ENCODE results near the gene CXCR2.

Gene CXCR2

GRCh38 chr2:218125626-218126080, at the start of gene CXCR2:
CXCR2 (plus strand) TSS chr2:218126028; CDS start chr2:218134802, 8,774 bp downstream.
- ATAC-seq (replicated peaks; ENCODE audit: extremely low read depth, poor library complexity, severe bottlenecking), result no peak
- DNase-seq (ENCODE audit: low spot score in 2 of 2), result no peak
- Mint-ChIP-seq H3K27ac (ENCODE audit: low read depth) (peak within 1 kb of the TSS; percentile 23), H3K9me3 (no peaks in the 10 kb centered on the region), H3K4me3 (peak within 1 kb of the TSS; percentile 24), H3K4me1 (peaks cover 7% of the 10 kb centered on the region), H3K27me3 (peaks cover 43% of the 10 kb centered on the region), H3K36me3 (ENCODE audit: insufficient read depth) (no peaks in the 10 kb centered on the region)

- ATAC-seq (replicated peaks; ENCODE audit: extremely low read depth, poor library complexity, severe bottlenecking) (no peak), DNase-seq (ENCODE audit: low spot score in 2 of 2) (no peak)
- no peaks in the 10 kb centered on the region for H3K4me1 Mint-ChIP-seq
- no peaks in the 10 kb centered on the region for H3K36me3 Mint-ChIP-seq (ENCODE audit: insufficient read depth)
- peak overlapping the region; percentile 3 for H3K27ac Mint-ChIP-seq (ENCODE audit: low read depth)
- H3K9me3 Mint-ChIP-seq, result no peaks in the 10 kb centered on the region
- peaks cover 25% of the 10 kb centered on the region for H3K27me3 Mint-ChIP-seq
- H3K4me3 Mint-ChIP-seq, result no peak overlapping the region
Observed at GRCh38 chr2:218077464-218078216, 48.2 kb upstream of the CXCR2 start.

GRCh38 chr2:218079943-218080913, 45.6 kb upstream of the CXCR2 start:
- ATAC-seq (replicated peaks; ENCODE audit: extremely low read depth, poor library complexity, severe bottlenecking) (no peak), DNase-seq (ENCODE audit: low spot score in 2 of 2) (no peak)
- no peak overlapping the region for H3K27ac Mint-ChIP-seq (ENCODE audit: low read depth)
- no peaks in the 10 kb centered on the region for H3K36me3 Mint-ChIP-seq (ENCODE audit: insufficient read depth)
- no peaks in the 10 kb centered on the region for H3K4me1 Mint-ChIP-seq
- H3K9me3 Mint-ChIP-seq, result no peaks in the 10 kb centered on the region
- H3K4me3 Mint-ChIP-seq, result no peak overlapping the region
- peaks cover 8% of the 10 kb centered on the region for H3K27me3 Mint-ChIP-seq

- no peak for ATAC-seq (replicated peaks; ENCODE audit: extremely low read depth, poor library complexity, severe bottlenecking)
- Mint-ChIP-seq H3K27ac (ENCODE audit: low read depth) (no peak overlapping the region), H3K36me3 (ENCODE audit: insufficient read depth) (no peaks in the 10 kb centered on the region), H3K27me3 (peaks cover 13% of the 10 kb centered on the region), H3K9me3 (peaks cover 3% of the 10 kb centered on the region), H3K4me3 (no peak overlapping the region), H3K4me1 (no peaks in the 10 kb centered on the region)
- DNase-seq (ENCODE audit: low spot score in 2 of 2), result no peak
Observed at GRCh38 chr2:218081063-218081462, 44.8 kb upstream of the CXCR2 start.

GRCh38 chr2:218081695-218082094, 44.1 kb upstream of the CXCR2 start:
- ATAC-seq (replicated peaks; ENCODE audit: extremely low read depth, poor library complexity, severe bottlenecking) (no peak), DNase-seq (ENCODE audit: low spot score in 2 of 2) (no peak)
- Mint-ChIP-seq H3K4me3 (no peak overlapping the region), H3K27ac (ENCODE audit: low read depth) (no peak overlapping the region), H3K9me3 (peaks cover 9% of the 10 kb centered on the region), H3K36me3 (ENCODE audit: insufficient read depth) (no peaks in the 10 kb centered on the region), H3K27me3 (peaks cover 20% of the 10 kb centered on the region), H3K4me1 (no peaks in the 10 kb centered on the region)

- peaks cover 22% of the 10 kb centered on the region for H3K27me3 Mint-ChIP-seq
- ATAC-seq (replicated peaks; ENCODE audit: extremely low read depth, poor library complexity, severe bottlenecking) (no peak), DNase-seq (ENCODE audit: low spot score in 2 of 2) (no peak)
- peaks cover 10% of the 10 kb centered on the region for H3K9me3 Mint-ChIP-seq
- H3K36me3 Mint-ChIP-seq (ENCODE audit: insufficient read depth), result no peaks in the 10 kb centered on the region
- H3K4me3 Mint-ChIP-seq, result no peak overlapping the region
- H3K4me1 Mint-ChIP-seq, result no peaks in the 10 kb centered on the region
- no peak overlapping the region for H3K27ac Mint-ChIP-seq (ENCODE audit: low read depth)
Observed at GRCh38 chr2:218082586-218083351, 43.1 kb upstream of the CXCR2 start.

- Mint-ChIP-seq H3K27ac (ENCODE audit: low read depth) (no peak overlapping the region), H3K4me1 (no peaks in the 10 kb centered on the region), H3K9me3 (peaks cover 10% of the 10 kb centered on the region), H3K27me3 (peaks cover 25% of the 10 kb centered on the region), H3K4me3 (no peak overlapping the region), H3K36me3 (ENCODE audit: insufficient read depth) (no peaks in the 10 kb centered on the region)
- ATAC-seq (replicated peaks; ENCODE audit: extremely low read depth, poor library complexity, severe bottlenecking), result no peak
- DNase-seq (ENCODE audit: low spot score in 2 of 2), result no peak
Observed at GRCh38 chr2:218083352-218083676, 42.5 kb upstream of the CXCR2 start.

- ATAC-seq (replicated peaks; ENCODE audit: extremely low read depth, poor library complexity, severe bottlenecking) (no peak), DNase-seq (ENCODE audit: low spot score in 2 of 2) (no peak)
- H3K9me3 Mint-ChIP-seq, result peaks cover 10% of the 10 kb centered on the region
- H3K36me3 Mint-ChIP-seq (ENCODE audit: insufficient read depth), result no peaks in the 10 kb centered on the region
- no peak overlapping the region for H3K4me3 Mint-ChIP-seq
- no peaks in the 10 kb centered on the region for H3K4me1 Mint-ChIP-seq
- H3K27ac Mint-ChIP-seq (ENCODE audit: low read depth), result no peak overlapping the region
- H3K27me3 Mint-ChIP-seq, result peaks cover 37% of the 10 kb centered on the region
Observed at GRCh38 chr2:218086478-218086877, 39.4 kb upstream of the CXCR2 start.

GRCh38 chr2:218089259-218089658, 36.6 kb upstream of the CXCR2 start:
- ATAC-seq (replicated peaks; ENCODE audit: extremely low read depth, poor library complexity, severe bottlenecking), result no peak
- DNase-seq (ENCODE audit: low spot score in 2 of 2), result no peak
- peaks cover 10% of the 10 kb centered on the region for H3K9me3 Mint-ChIP-seq
- no peaks in the 10 kb centered on the region for H3K36me3 Mint-ChIP-seq (ENCODE audit: insufficient read depth)
- H3K4me1 Mint-ChIP-seq, result no peaks in the 10 kb centered on the region
- no peak overlapping the region for H3K4me3 Mint-ChIP-seq
- H3K27ac Mint-ChIP-seq (ENCODE audit: low read depth), result no peak overlapping the region
- H3K27me3 Mint-ChIP-seq, result peaks cover 37% of the 10 kb centered on the region

- DNase-seq (ENCODE audit: low spot score in 2 of 2), result no peak
- peaks cover 16% of the 10 kb centered on the region for H3K27me3 Mint-ChIP-seq
- H3K9me3 Mint-ChIP-seq, result peaks cover under 1% of the 10 kb centered on the region
- H3K36me3 Mint-ChIP-seq (ENCODE audit: insufficient read depth), result no peaks in the 10 kb centered on the region
- no peak overlapping the region for H3K27ac Mint-ChIP-seq (ENCODE audit: low read depth)
- H3K4me1 Mint-ChIP-seq, result no peaks in the 10 kb centered on the region
- no peak for ATAC-seq (replicated peaks; ENCODE audit: extremely low read depth, poor library complexity, severe bottlenecking)
- H3K4me3 Mint-ChIP-seq, result no peak overlapping the region
Observed at GRCh38 chr2:218091746-218092145, 34.1 kb upstream of the CXCR2 start.

GRCh38 chr2:218093879-218094278, 31.9 kb upstream of the CXCR2 start:
- no peaks in the 10 kb centered on the region for H3K36me3 Mint-ChIP-seq (ENCODE audit: insufficient read depth)
- H3K27me3 Mint-ChIP-seq, result peaks cover 17% of the 10 kb centered on the region
- no peak overlapping the region for H3K4me3 Mint-ChIP-seq
- no peak for DNase-seq (ENCODE audit: low spot score in 2 of 2)
- ATAC-seq (replicated peaks; ENCODE audit: extremely low read depth, poor library complexity, severe bottlenecking), result no peak
- H3K27ac Mint-ChIP-seq (ENCODE audit: low read depth), result no peak overlapping the region
- H3K9me3 Mint-ChIP-seq, result no peaks in the 10 kb centered on the region
- no peaks in the 10 kb centered on the region for H3K4me1 Mint-ChIP-seq

- peaks cover 23% of the 10 kb centered on the region for H3K27me3 Mint-ChIP-seq
- H3K27ac Mint-ChIP-seq (ENCODE audit: low read depth), result no peak overlapping the region
- no peaks in the 10 kb centered on the region for H3K9me3 Mint-ChIP-seq
- no peak overlapping the region for H3K4me3 Mint-ChIP-seq
- H3K36me3 Mint-ChIP-seq (ENCODE audit: insufficient read depth), result no peaks in the 10 kb centered on the region
- H3K4me1 Mint-ChIP-seq, result no peaks in the 10 kb centered on the region
- DNase-seq (ENCODE audit: low spot score in 2 of 2) (no peak), ATAC-seq (replicated peaks; ENCODE audit: extremely low read depth, poor library complexity, severe bottlenecking) (no peak)
Observed at GRCh38 chr2:218095853-218096252, 30.0 kb upstream of the CXCR2 start.

All from central memory CD8-positive, alpha-beta T cell (primary cell).